Astrocyte (in vitro differentiated cells and primary cell): Measurements from ENCODE around the gene TMEM184C. TPM values are rescaled to one million over a fixed set of nuclear protein-coding genes. Genes with fewer than 3 reads are reported as not detected.
A peak's percentile ranks its signal among the peaks of the same experiment; 100 is the strongest.

ENCODE experiments used
- DNase-seq: peaks from one replicate; pipeline ENCODE4 v3.0.0-alpha.2; 2010; ENCODE audit warnings: low read depth
- FAIRE-seq: peaks from 2 replicates; lab custom pipeline; 2011; peaks lifted over from hg19 to GRCh38; lab: Jason Lieb, UNC
- H2AFZ ChIP-seq: 2 replicates; pipeline ENCODE4 v1.6.0; 2012; ENCODE audit warnings: low read depth, low read length, inconsistent platforms
- H3K27ac ChIP-seq: 2 replicates; pipeline ENCODE4 v1.5.1; 2011; ENCODE audit warnings: low read depth, low read length, inconsistent platforms
- H3K27me3 ChIP-seq: 2 replicates; pipeline ENCODE4 v1.6.0; 2011; ENCODE audit warnings: low read length, inconsistent platforms; ENCODE audit not compliant: insufficient read depth
- H3K36me3 ChIP-seq: 2 replicates; pipeline ENCODE4 v1.5.1; 2011; ENCODE audit warnings: low read length, inconsistent platforms; ENCODE audit not compliant: insufficient read depth
- H3K4me1 ChIP-seq: 2 replicates; pipeline ENCODE4 v1.5.1; 2011; ENCODE audit warnings: low read length, inconsistent platforms; ENCODE audit not compliant: insufficient read depth
- H3K4me2 ChIP-seq: 2 replicates; pipeline ENCODE4 v1.6.0; 2012; ENCODE audit warnings: low read length, inconsistent platforms
- H3K4me3 ChIP-seq: 2 replicates; pipeline ENCODE4 v1.5.1; 2011; ENCODE audit warnings: low read depth, mild to moderate bottlenecking, low read length, inconsistent platforms; ENCODE audit not compliant: insufficient read depth
- H3K79me2 ChIP-seq: 2 replicates; pipeline ENCODE4 v1.6.0; 2012; ENCODE audit warnings: mild to moderate bottlenecking, low read length, inconsistent platforms; ENCODE audit not compliant: insufficient read depth
- H3K9ac ChIP-seq: 2 replicates; pipeline ENCODE4 v1.6.0; 2012; ENCODE audit warnings: mild to moderate bottlenecking, low read length, inconsistent platforms
- H3K9me3 ChIP-seq: 2 replicates; pipeline ENCODE4 v1.5.1; 2012; ENCODE audit warnings: low read depth, mild to moderate bottlenecking, low read length, inconsistent platforms; ENCODE audit not compliant: insufficient read depth
- H4K20me1 ChIP-seq: 2 replicates; pipeline ENCODE4 v1.6.0; 2012; ENCODE audit warnings: low read length, inconsistent platforms; ENCODE audit not compliant: insufficient read depth
- H3K27ac Mint-ChIP-seq: one replicate; pipeline ENCODE4 v1.8.0; 2021; ENCODE audit warnings: mild to moderate bottlenecking, mixed read lengths; ENCODE audit not compliant: unreplicated experiment
- H3K27me3 Mint-ChIP-seq: one replicate; pipeline ENCODE4 v1.8.0; 2021; ENCODE audit warnings: low read depth, mixed read lengths; ENCODE audit not compliant: unreplicated experiment
- H3K36me3 Mint-ChIP-seq: one replicate; pipeline ENCODE4 v1.8.0; 2021; ENCODE audit warnings: low read depth, mixed read lengths; ENCODE audit not compliant: unreplicated experiment
- H3K4me1 Mint-ChIP-seq: one replicate; pipeline ENCODE4 v1.8.0; 2021; ENCODE audit warnings: low read depth, mixed read lengths; ENCODE audit not compliant: unreplicated experiment
- H3K4me3 Mint-ChIP-seq: one replicate; pipeline ENCODE4 v1.8.0; 2021; ENCODE audit warnings: mild to moderate bottlenecking, moderate library complexity, mixed read lengths; ENCODE audit not compliant: unreplicated experiment
- H3K9me3 Mint-ChIP-seq: one replicate; pipeline ENCODE4 v1.8.0; 2021; ENCODE audit warnings: mild to moderate bottlenecking, mixed read lengths; ENCODE audit not compliant: unreplicated experiment
- CTCF ChIP-seq: IDR thresholded peaks from 2 replicates; pipeline ENCODE4 v1.5.1; 2011; ENCODE audit warnings: low read depth, mild to moderate bottlenecking, inconsistent platforms, low read length, moderate library complexity; ENCODE audit not compliant: insufficient read depth
- EZH2 ChIP-seq: IDR thresholded peaks from 2 replicates; pipeline ENCODE4 v1.6.1; 2012; ENCODE audit warnings: mild to moderate bottlenecking, low read length, inconsistent platforms; ENCODE audit not compliant: insufficient read depth
- total RNA-seq: library from RNA; stranded (reverse); gene quantifications from 2 replicates; pipeline ENCODE4 v1.2.1, GENCODE V29; 2021

The TMEM184C gene
- total RNA-seq, 1 donor from 2014 or later = 42.3 TPM

DNA sequence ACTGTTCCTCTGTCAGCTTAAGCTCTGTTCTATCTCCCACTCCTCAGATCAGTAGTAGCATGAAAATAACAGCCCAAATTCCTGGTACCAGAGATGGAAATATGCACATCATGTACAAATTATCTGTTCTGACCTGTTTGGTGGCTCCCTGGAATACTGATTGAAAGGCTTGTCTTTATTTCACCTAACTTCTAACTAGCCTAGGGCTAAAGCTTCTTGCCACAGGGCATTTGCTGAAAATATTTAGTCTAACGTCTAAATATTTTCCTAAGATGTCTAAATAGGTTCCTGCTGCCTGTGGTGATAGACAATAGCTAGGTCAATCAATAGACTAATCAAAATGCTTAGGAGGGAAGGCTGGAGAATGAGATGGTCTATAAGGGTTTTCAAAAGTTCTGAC lies 79.7 kb downstream of the TMEM184C start:
- H3K9ac ChIP-seq = no peak overlapping the region
- H3K27ac ChIP-seq = no peak overlapping the region
- no peak for DNase-seq
- H3K4me3 ChIP-seq = no peak overlapping the region
- no peaks in the 10 kb centered on the region for H3K9me3 ChIP-seq
- no peaks in the 10 kb centered on the region for H3K27me3 ChIP-seq
- H4K20me1 ChIP-seq = no peaks in the 10 kb centered on the region
- H3K36me3 Mint-ChIP-seq = no peaks in the 10 kb centered on the region
- no peak overlapping the region for H2AFZ ChIP-seq
- no peaks in the 10 kb centered on the region for H3K79me2 ChIP-seq
- H3K27me3 Mint-ChIP-seq = no peaks in the 10 kb centered on the region
- no peaks in the 10 kb centered on the region for H3K9me3 Mint-ChIP-seq
- H3K4me2 ChIP-seq = no peak overlapping the region
- H3K4me1 ChIP-seq = no peaks in the 10 kb centered on the region
- no peak for FAIRE-seq
- H3K4me3 Mint-ChIP-seq = no peak overlapping the region
- H3K4me1 Mint-ChIP-seq = no peaks in the 10 kb centered on the region
- no peak overlapping the region for H3K27ac Mint-ChIP-seq
- H3K36me3 ChIP-seq = no peaks in the 10 kb centered on the region
- TF ChIP-seq EZH2 = no peak
- TF ChIP-seq CTCF = no peak

DNA sequence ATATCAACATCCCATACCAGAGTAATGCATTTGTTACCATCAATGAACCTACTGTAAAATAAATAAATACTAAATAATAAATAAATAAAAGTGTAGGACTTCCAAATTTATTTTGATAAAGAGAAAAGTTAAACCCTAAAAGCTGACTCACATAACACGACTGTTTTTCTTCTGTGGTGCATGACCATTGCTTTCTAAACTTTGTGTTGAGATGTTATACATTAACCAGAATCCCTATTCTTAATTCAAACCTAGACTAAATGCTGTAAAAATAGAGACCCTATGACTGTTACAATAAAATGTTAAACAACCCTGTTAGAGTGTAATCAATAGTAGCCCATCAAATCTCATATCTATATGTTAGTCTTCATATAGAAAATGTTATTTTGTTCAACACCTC lies 87.6 kb downstream of the TMEM184C start:
- Mint-ChIP-seq H3K36me3 (no peaks in the 10 kb centered on the region), H3K9me3 (no peaks in the 10 kb centered on the region), H3K27me3 (no peaks in the 10 kb centered on the region), H3K4me1 (no peaks in the 10 kb centered on the region), H3K27ac (no peak overlapping the region), H3K4me3 (no peak overlapping the region)
- H3K9ac ChIP-seq = no peak overlapping the region
- H3K4me2 ChIP-seq = no peak overlapping the region
- no peaks in the 10 kb centered on the region for H3K4me1 ChIP-seq
- FAIRE-seq = no peak
- TF ChIP-seq CTCF (no peak), EZH2 (no peak)
- no peaks in the 10 kb centered on the region for H3K27me3 ChIP-seq
- H3K36me3 ChIP-seq = no peaks in the 10 kb centered on the region
- H3K4me3 ChIP-seq = no peak overlapping the region
- H4K20me1 ChIP-seq = no peaks in the 10 kb centered on the region
- H3K79me2 ChIP-seq = no peaks in the 10 kb centered on the region
- no peak overlapping the region for H3K27ac ChIP-seq
- DNase-seq = no peak
- no peaks in the 10 kb centered on the region for H3K9me3 ChIP-seq
- no peak overlapping the region for H2AFZ ChIP-seq

- Histone ChIP-seq H3K27me3 (no peaks in the 10 kb centered on the region), H3K79me2 (no peaks in the 10 kb centered on the region), H3K4me2 (no peak overlapping the region), H3K4me3 (no peak overlapping the region), H3K9ac (no peak overlapping the region), H3K4me1 (no peaks in the 10 kb centered on the region), H4K20me1 (no peaks in the 10 kb centered on the region), H3K36me3 (no peaks in the 10 kb centered on the region), H3K27ac (no peak overlapping the region), H3K9me3 (no peaks in the 10 kb centered on the region), H2AFZ (no peak overlapping the region)
- no peaks in the 10 kb centered on the region for H3K4me1 Mint-ChIP-seq
- FAIRE-seq = peak; percentile 77
- TF ChIP-seq CTCF (peak; percentile 94), EZH2 (no peak)
- H3K36me3 Mint-ChIP-seq = no peaks in the 10 kb centered on the region
- H3K4me3 Mint-ChIP-seq = no peak overlapping the region
- DNase-seq = no peak
- no peaks in the 10 kb centered on the region for H3K9me3 Mint-ChIP-seq
- H3K27me3 Mint-ChIP-seq = no peaks in the 10 kb centered on the region
- H3K27ac Mint-ChIP-seq = no peak overlapping the region
Observed at GRCh38 chr4:147707892-147708672, 90.9 kb downstream of the TMEM184C start.
